ENCODE measurements around the gene TRPM2.

The TRPM2 gene

DNA sequence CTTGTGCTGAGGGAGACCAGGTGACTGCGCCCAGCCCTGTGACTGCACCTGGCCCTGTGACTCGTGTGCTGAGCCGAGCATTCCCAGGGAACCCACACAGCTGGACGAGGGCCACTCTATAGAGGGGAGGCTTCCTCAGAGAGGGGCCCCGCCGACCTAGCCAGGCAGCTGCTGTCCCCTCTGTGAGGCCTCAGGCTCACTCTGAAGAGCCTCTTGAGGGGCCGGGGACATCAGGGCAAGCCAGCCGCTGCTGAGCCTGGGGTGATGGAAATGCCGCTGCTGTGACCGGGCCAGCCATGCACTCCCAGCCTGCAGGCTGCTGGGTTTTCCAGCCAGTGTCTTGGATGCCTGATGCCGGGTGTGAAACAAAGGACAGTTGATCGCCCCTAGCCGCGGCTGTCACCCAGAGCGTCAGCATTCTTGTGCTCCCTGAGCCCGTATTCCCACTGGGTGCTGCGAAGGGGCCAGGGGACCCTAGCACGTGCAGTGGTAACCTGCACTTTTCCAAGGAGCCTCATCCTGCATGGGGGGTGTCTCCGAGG, 36.1 kb upstream of the TRPM2 start:
- TF ChIP-seq, protein P1, sequence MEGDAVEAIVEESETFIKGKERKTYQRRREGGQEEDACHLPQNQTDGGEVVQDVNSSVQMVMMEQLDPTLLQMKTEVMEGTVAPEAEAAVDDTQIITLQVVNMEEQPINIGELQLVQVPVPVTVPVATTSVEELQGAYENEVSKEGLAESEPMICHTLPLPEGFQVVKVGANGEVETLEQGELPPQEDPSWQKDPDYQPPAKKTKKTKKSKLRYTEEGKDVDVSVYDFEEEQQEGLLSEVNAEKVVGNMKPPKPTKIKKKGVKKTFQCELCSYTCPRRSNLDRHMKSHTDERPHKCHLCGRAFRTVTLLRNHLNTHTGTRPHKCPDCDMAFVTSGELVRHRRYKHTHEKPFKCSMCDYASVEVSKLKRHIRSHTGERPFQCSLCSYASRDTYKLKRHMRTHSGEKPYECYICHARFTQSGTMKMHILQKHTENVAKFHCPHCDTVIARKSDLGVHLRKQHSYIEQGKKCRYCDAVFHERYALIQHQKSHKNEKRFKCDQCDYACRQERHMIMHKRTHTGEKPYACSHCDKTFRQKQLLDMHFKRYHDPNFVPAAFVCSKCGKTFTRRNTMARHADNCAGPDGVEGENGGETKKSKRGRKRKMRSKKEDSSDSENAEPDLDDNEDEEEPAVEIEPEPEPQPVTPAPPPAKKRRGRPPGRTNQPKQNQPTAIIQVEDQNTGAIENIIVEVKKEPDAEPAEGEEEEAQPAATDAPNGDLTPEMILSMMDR (IDR thresholded peaks at IDR 0.05; ENCODE audit: extremely low read depth, missing control alignments), result no peak
- no peak for DNase-seq (ENCODE audit: low spot score)

GRCh38 chr21:44317871-44318270, 35.5 kb upstream of the TRPM2 start:
- no peak for DNase-seq (ENCODE audit: low spot score)
- TF ChIP-seq, protein P1 (IDR thresholded peaks at IDR 0.05; ENCODE audit: extremely low read depth, missing control alignments), result no peak

DNA sequence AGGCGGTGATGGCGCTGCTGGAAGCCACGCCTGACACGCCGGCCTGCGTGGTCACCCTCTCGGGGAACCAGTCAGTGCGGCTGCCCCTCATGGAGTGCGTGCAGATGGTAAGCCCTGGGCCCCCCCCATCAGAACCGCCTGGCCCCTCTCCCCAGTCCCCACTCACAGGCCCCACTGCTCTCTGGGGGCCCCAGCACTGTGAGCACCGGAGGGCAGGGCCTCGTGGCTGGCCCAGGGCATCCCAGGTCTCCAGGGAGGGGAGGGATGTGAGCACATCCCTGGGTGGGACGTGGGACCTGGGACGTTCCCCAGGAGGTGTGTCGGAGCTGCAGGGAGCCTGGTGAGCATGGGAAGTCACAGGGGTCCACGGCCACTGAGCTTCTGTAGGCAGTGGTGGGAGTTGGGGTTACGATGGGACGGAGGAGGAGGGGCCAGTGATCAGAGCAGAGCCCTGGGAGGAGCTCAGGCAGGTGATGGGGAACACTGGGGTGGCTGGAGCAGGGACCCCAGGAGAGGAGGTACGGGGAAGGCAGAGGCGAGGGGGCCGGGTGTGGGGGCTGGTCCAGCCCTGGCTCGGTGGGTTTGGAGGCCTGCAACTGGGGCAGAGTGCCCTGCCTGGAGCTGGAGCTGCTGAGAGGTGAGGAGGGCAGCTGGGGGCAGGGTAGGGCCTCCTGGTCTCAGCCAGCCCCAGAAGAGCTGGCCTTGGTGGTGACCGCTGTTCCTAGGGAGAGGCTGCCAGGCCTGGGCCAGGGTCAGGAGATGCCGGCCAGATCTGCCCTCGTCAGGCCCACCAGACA, 34.7 kb upstream of the TRPM2 start:
- DNase-seq (ENCODE audit: low spot score), result no peak
- TF ChIP-seq, protein P1 (IDR thresholded peaks at IDR 0.05; ENCODE audit: extremely low read depth, missing control alignments), result no peak

- no peak for DNase-seq (ENCODE audit: low spot score)
- TF ChIP-seq, protein P1 (IDR thresholded peaks at IDR 0.05; ENCODE audit: extremely low read depth, missing control alignments), result no peak
These were observed 33.9 kb upstream of the TRPM2 start for GRCh38 chr21:44319407-44320065.

DNA sequence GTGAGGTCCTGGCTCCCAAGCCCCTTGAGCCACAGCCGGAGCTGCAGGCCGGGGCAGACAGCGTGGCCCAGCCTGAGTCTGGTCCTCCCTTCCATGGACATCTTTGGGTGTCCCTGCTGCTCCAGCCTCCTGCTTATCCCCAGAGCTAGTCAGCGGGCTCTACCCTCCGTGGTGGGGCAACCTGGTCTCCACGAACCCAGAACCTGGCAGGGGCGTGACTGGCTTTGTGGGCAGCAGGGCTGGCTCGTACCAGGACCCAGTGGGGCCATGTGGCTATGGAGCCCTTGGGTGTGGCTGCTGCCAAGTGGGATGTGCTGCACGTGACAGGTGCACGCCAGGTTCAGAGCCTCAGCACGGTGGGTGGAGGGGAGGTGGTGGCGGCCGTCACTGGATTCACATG, 32.6 kb upstream of the TRPM2 start:
- DNase-seq (ENCODE audit: low spot score), result no peak
- TF ChIP-seq, protein P1 (IDR thresholded peaks at IDR 0.05; ENCODE audit: extremely low read depth, missing control alignments), result no peak

DNA sequence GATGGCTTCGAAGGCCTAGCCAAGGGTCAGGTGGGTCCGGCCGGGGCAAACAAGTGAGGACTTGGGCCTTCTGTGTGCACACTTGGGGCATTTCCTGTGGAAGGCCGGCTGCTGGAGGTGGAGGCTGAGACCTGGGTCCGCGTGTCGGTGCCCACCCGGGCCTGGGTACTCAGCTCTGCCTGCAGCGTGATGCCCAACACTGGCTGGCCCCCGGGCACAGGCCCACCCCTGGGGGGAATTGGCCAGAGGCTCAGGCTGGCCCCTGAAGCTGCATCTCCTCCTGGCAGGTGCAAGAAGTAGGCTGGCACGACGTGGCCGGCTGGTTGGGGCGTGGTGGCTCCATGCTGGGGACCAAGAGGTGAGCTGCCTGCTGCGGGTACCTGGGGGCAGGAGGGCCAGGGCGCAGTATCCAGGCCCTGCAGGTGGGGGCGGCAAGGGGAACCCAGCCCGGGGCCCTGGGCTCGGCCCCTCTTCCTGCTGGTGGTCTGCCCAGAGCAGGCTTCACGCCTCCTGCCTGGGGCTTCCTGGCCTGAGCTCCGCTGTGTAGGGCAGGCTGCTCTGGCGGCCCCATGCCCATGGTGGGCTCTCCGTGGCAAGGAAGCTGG, 31.5 kb upstream of the TRPM2 start:
- no peak for DNase-seq (ENCODE audit: low spot score)
- TF ChIP-seq, protein P1 (IDR thresholded peaks at IDR 0.05; ENCODE audit: extremely low read depth, missing control alignments), result no peak
